OCI-LY7 (cell line): ENCODE data around the gene TRMT61B. TPM values are rescaled to one million over a fixed set of nuclear protein-coding genes. Genes with fewer than 3 reads are reported as not detected.

ENCODE experiments used
- BruUV-seq: library from RNA; stranded (reverse); fragments of 400-500 nt; replicated peaks from 2 replicates; lab custom pipeline; 2021; lab: Mats Ljungman, UMichigan
- CTCF ChIA-PET: fragments of 300-600 bp; sonication (Branson Sonifier 250); formaldehyde crosslinking; loops from one replicate; lab custom pipeline; 2022; ENCODE audit warnings: antibody characterized with exemption; ENCODE audit not compliant: unreplicated experiment; lab: Charles Lee
- POLR2A ChIA-PET: fragments of 300-600 bp; sonication (Branson Sonifier 250); formaldehyde crosslinking; loops from one replicate; lab custom pipeline; 2022; ENCODE audit warnings: antibody characterized with exemption; lab: Charles Lee
- DNase-seq: peaks from one replicate; pipeline ENCODE4 v3.0.0-alpha.2; 2015; ENCODE audit warnings: low spot score
- H2AFZ ChIP-seq: fragments of 200-600 bp; sonication (generic), shearing (Covaris generic); 2 replicates; pipeline ENCODE4 v1.6.1; 2014; ENCODE audit warnings: mild to moderate bottlenecking, antibody characterized with exemption, low read length, moderate library complexity
- H3K27ac ChIP-seq: fragments of 200-600 bp; sonication (generic); 2 replicates; pipeline ENCODE4 v1.5.1; 2014; ENCODE audit warnings: mixed run types, low read depth, mild to moderate bottlenecking, moderate library complexity, low read length, inconsistent platforms; ENCODE audit not compliant: poor library complexity, severe bottlenecking
- H3K36me3 ChIP-seq: fragments of 200-600 bp; sonication (generic); 2 replicates; pipeline ENCODE4 v1.6.1; 2014; ENCODE audit warnings: mild to moderate bottlenecking, antibody characterized with exemption, low read length, moderate library complexity, mixed read lengths; ENCODE audit not compliant: insufficient read depth
- H3K4me1 ChIP-seq: fragments of 200-600 bp; sonication (generic); 2 replicates; pipeline ENCODE4 v1.5.1; 2014; ENCODE audit warnings: mild to moderate bottlenecking, low read length; ENCODE audit not compliant: insufficient read depth, poor library complexity, severe bottlenecking
- H3K4me2 ChIP-seq: fragments of 200-600 bp; sonication (generic); 2 replicates; pipeline ENCODE4 v1.6.1; 2014; ENCODE audit warnings: mild to moderate bottlenecking, low read length
- H3K4me3 ChIP-seq: fragments of 200-600 bp; sonication (generic); 2 replicates; pipeline ENCODE4 v1.5.1; 2014; ENCODE audit warnings: mild to moderate bottlenecking, low read depth, low read length; ENCODE audit not compliant: poor library complexity, severe bottlenecking
- H3K79me2 ChIP-seq: fragments of 200-600 bp; sonication (generic); 2 replicates; pipeline ENCODE4 v1.6.1; 2016; ENCODE audit warnings: low read depth, mild to moderate bottlenecking, low read length, moderate library complexity, mixed read lengths; ENCODE audit not compliant: insufficient read depth
- H3K9me2 ChIP-seq: fragments of 200-600 bp; sonication (generic); 2 replicates; pipeline ENCODE4 v1.6.1; 2016; ENCODE audit warnings: mild to moderate bottlenecking, low read length, mixed read lengths; ENCODE audit not compliant: insufficient read depth
- H3K9me3 ChIP-seq: fragments of 200-600 bp; sonication (generic); 2 replicates; pipeline ENCODE4 v1.6.1; 2014; ENCODE audit warnings: mild to moderate bottlenecking, mixed run types, low read length, mixed read lengths
- H4K20me1 ChIP-seq: fragments of 200-600 bp; sonication (generic); 2 replicates; pipeline ENCODE4 v1.6.1; 2014; ENCODE audit warnings: mild to moderate bottlenecking, antibody characterized with exemption, low read length, moderate library complexity, mixed read lengths; ENCODE audit not compliant: insufficient read depth
- EZH2phosphoT487 ChIP-seq: fragments of 200-600 bp; sonication (generic); IDR thresholded peaks from 2 replicates; pipeline ENCODE4 v1.6.1; 2018; ENCODE audit warnings: low read depth, borderline replicate concordance, mild to moderate bottlenecking, mixed run types, antibody characterized with exemption, low read length, moderate library complexity, mixed read lengths
- intact Hi-C: fragments of 100-400 bp; cut with micrococcal nuclease; formaldehyde crosslinking; loops from one replicate; pipeline ENCODE4 v1.10.0; 2022; ENCODE audit not compliant: unreplicated experiment
- total RNA-seq, 2 experiments: library from RNA; depleted of rRNA in 1 of 2; stranded (reverse); fragments of >200 nt in 1 of 2; shearing (Covaris generic) in 1 of 2; gene quantifications; 2 replicates each; pipeline ENCODE4 v1.2.3, GENCODE V29; 2014 to 2022
- TF ChIP-seq, protein P1 (sequence below): fragments of 200-600 bp; sonication (generic); conservative IDR thresholded peaks from 2 replicates; pipeline ENCODE4 v1.5.1; 2014; ENCODE audit warnings: mild to moderate bottlenecking, antibody characterized with exemption, low read length, moderate library complexity, mixed read lengths

TRMT61B gene
- total RNA-seq, 2 experiments from 2014 or later: 17.8 to 22.7 TPM

DNA sequence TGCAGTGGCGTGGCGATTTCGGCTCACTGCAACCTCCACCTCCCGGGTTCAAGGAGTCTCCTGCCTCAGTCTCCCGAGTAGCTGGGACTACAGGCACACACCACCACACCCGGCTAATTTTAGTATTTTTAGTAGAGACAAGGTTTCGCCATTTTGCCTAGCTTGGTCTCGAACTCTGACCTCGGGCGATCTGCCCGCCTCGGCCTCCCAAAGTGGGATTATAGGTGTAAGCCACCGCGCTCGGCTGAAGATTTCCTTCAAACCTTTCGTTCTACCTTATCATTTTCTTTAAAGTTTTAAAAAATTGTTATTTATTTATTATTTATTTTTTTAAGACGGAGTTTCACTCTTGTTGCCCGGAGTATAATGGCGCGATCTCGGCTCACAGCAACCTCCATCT lies 23.4 kb upstream of the TRMT61B start:
- Histone ChIP-seq H3K9me2 (no peaks in the 10 kb centered on the region), H3K4me3 (no peak overlapping the region), H3K79me2 (peaks cover 41% of the 10 kb centered on the region), H3K4me1 (peaks cover 23% of the 10 kb centered on the region), H3K27ac (no peak overlapping the region), H2AFZ (no peak overlapping the region), H4K20me1 (peaks cover 35% of the 10 kb centered on the region), H3K36me3 (peaks cover 39% of the 10 kb centered on the region), H3K9me3 (peaks cover 6% of the 10 kb centered on the region; the same call in 1 of the 2 replicates), H3K4me2 (no peak overlapping the region)
- TF ChIP-seq, protein P1, sequence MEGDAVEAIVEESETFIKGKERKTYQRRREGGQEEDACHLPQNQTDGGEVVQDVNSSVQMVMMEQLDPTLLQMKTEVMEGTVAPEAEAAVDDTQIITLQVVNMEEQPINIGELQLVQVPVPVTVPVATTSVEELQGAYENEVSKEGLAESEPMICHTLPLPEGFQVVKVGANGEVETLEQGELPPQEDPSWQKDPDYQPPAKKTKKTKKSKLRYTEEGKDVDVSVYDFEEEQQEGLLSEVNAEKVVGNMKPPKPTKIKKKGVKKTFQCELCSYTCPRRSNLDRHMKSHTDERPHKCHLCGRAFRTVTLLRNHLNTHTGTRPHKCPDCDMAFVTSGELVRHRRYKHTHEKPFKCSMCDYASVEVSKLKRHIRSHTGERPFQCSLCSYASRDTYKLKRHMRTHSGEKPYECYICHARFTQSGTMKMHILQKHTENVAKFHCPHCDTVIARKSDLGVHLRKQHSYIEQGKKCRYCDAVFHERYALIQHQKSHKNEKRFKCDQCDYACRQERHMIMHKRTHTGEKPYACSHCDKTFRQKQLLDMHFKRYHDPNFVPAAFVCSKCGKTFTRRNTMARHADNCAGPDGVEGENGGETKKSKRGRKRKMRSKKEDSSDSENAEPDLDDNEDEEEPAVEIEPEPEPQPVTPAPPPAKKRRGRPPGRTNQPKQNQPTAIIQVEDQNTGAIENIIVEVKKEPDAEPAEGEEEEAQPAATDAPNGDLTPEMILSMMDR: no peak
- no peak for TF ChIP-seq EZH2phosphoT487
- POLR2A ChIA-PET: no interaction called here
- DNase-seq: no peak
- no TSS peak for BruUV-seq
- intact Hi-C loops: no loop called here
- CTCF ChIA-PET: no interaction called here

DNA sequence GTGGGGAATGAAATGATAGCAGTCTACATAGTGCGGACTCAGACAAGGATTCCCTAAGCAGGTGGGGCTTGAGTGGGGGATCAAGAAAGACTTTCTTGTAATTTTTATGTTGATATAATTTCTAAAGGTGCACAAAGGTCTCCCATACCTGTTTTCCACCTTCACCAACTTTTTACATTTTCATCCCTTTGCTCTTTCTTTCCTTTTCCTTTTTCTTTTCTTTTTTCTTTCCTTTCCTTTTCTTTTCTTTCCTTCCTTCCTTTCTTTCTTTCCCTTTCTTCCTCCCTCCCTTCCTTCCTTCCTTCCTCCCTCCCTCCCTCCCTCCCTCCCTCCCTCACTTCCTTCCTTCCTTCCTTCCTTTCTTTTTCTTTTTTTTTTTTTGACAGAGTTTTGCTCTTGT lies 10.1 kb upstream of the TRMT61B start:
- H3K9me3 ChIP-seq: no peaks in the 10 kb centered on the region
- intact Hi-C loops: no loop called here
- ChIA-PET POLR2A (no interaction called here), CTCF (no interaction called here)
- H3K4me1 ChIP-seq: no peaks in the 10 kb centered on the region
- no peak overlapping the region for H2AFZ ChIP-seq
- no peak overlapping the region for H3K4me2 ChIP-seq
- no peaks in the 10 kb centered on the region for H3K79me2 ChIP-seq
- H3K9me2 ChIP-seq: no peaks in the 10 kb centered on the region
- no TSS peak for BruUV-seq
- no peak for DNase-seq
- H3K36me3 ChIP-seq: no peaks in the 10 kb centered on the region
- H3K4me3 ChIP-seq: no peak overlapping the region
- H3K27ac ChIP-seq: no peak overlapping the region
- TF ChIP-seq, protein P1: no peak
- no peak for TF ChIP-seq EZH2phosphoT487
- no peaks in the 10 kb centered on the region for H4K20me1 ChIP-seq

DNA sequence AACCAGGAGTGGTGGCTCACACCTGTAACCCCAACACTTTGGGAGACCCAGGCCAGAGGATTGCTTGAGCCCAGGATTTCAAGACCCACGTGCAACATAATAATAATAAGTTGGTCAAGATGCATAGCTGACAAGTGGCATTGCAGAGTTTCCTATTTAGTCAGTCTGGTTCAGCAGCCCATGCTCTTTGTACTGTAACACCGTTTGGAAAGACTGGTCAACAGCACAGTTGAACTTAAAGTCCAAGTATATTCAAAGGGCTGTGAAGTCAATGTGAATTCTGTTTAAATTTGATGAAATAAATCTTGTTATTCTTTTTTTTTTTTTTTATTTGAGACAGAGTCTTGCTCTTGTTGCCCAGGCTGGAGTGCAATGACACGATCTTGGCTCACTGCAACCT lies 1.5 kb upstream of the TRMT61B start:
- H3K4me1 ChIP-seq: peaks cover 22% of the 10 kb centered on the region
- intact Hi-C loops: no loop called here
- CTCF ChIA-PET: no interaction called here
- no peaks in the 10 kb centered on the region for H3K9me3 ChIP-seq
- H2AFZ ChIP-seq: no peak overlapping the region; the same call in 1 of the 2 replicates
- H3K79me2 ChIP-seq: peaks cover 32% of the 10 kb centered on the region
- POLR2A ChIA-PET: interaction anchor here (0.6 to 2.1 kb wide), 3 partner anchors 14 to 25 kb away, joined by 3 to 12 read pairs (median 8); no protein-coding TSS in a partner anchor
- no peaks in the 10 kb centered on the region for H3K36me3 ChIP-seq
- H4K20me1 ChIP-seq: peaks cover 18% of the 10 kb centered on the region; the same call in 1 of the 2 replicates
- H3K9me2 ChIP-seq: no peaks in the 10 kb centered on the region
- BruUV-seq: no TSS peak
- H3K4me2 ChIP-seq: 0 out of 2 replicates have a peak overlapping the region, but pooled peaks have one; percentile 75
- no peak overlapping the region for H3K27ac ChIP-seq
- TF ChIP-seq, protein P1: no peak
- no peak for TF ChIP-seq EZH2phosphoT487
- DNase-seq: no peak
- H3K4me3 ChIP-seq: no peak overlapping the region
